HG03097 (cell line): Measurements from ENCODE around the gene RGS17.
A peak's percentile ranks its signal among the peaks of the same experiment; 100 is the strongest.
"Not testable (repeated sequence)": the region's sequence is repeated elsewhere in the genome, so short reads cannot be mapped to it uniquely, and the experiment has no call there.

Experiments
- ATAC-seq: cut with Tn5 transposase; IDR thresholded peaks from one replicate; pipeline ENCODE4 v1.9.1; 2021; ENCODE audit not compliant: unreplicated experiment, low FRiP score

The RGS17 gene

DNA sequence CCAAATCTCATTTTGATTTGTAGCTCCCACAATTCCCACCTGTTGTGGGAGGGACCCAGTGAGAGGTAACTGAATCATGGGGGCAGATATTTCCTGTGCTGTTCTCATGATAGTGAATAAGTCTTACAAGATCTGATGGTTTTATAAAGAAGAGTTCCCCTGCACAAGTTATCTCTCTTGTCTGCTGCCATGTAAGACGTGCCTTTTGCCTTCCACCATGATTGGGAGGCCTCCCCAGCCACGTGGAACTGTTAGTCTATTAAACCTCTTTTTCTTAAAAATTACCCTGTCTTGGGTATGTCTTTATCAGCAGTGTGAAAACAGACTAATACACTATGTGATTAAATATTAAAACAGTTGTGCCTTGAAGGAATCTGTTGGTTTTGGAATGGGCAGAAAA is 131.5 kb downstream of the RGS17 start:
- ATAC-seq: not testable (repeated sequence)

DNA sequence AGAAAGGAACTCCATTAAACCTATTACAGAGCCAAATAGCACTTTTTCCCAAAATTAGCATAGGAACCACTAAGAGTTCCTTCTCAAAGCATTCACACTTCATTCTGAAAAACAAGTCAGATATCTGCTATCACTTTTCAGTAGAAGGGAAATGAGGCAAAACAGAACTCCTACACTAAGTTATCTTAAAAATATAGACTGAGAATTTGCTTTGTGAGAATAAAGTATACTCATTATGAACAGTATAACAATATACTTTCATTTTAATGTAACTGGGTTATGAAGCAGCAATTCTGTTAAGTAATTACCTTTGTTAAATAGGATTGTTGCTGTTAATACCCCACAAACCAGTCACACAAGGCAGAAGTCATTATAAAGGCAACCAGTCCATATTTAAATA is 137.2 kb downstream of the RGS17 start:
- no peak for ATAC-seq

DNA sequence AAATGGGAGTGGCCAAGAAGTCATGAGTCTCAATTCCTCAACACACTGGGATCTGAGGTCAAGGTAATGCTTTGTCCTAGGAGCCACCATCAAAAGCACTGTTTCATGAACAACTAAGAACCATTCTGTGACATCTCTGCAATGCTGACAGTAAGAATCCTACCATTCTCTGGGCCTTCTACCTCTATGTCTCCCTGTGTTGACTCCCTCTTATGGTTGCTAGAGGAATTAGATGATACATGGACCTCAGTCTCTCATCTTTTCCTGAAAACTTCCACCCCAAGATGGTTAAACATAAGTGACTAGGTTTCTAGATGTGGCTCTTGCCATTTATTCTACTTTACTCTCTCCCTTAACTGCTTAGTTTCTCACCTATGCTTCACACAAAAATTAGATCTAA is 137.7 kb downstream of the RGS17 start:
- no peak for ATAC-seq

DNA sequence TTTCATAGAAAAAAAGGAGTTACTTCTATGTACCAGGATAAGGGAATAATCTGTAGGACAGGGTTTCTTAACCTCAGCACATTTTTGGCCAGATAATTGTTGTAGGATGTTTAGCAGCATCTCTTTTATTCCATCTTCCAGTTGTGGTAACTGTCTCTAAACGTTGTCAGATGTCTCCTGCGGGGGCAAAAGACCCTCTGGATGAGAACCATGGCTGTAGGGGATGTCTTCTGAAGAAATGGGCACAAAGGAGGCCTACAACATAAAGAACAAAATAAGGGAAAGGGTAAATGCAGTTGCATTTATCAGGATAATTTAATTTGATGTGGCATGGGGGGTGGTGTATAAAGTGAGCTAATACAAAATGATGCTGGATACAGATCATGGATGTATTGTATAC is 144.1 kb downstream of the RGS17 start:
- no peak for ATAC-seq

DNA sequence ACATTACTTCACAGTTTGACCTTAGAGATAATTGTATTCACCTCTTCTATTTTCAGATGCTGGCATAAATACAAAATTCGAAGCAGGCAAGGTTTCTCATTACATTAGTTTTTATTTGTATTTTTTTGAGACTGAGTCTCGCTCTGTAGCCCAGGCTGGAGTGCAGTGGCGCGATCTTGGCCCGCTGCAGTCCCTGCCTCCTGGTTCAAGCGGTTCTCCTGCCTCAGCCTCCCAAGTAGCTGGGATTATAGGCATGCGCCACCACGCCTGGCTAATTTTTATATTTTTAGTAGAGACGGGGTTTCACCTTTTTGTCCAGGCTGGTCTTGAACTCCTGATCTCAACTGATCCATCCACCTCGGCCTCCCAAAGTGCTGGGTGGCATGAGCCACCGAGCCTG is 145.8 kb downstream of the RGS17 start:
- not testable (repeated sequence) for ATAC-seq

DNA sequence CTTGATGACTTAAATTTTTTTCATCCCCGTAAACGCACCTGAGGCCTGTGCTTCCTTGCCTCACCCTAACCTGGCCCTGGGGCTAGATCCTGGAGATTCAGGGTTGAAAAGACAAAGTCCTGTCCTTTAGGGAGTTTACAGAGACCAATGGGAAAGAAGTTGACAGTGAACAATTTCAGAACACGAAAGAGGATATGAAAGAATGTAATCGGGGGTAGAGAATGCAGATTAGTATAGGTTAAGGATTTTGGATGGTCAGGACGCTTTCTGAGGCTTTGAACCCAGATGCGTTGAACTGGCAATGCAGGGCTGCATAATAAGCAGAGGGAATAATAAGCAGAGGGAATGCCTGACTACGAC is 146.6 kb downstream of the RGS17 start:
- ATAC-seq: peak; percentile 25

DNA sequence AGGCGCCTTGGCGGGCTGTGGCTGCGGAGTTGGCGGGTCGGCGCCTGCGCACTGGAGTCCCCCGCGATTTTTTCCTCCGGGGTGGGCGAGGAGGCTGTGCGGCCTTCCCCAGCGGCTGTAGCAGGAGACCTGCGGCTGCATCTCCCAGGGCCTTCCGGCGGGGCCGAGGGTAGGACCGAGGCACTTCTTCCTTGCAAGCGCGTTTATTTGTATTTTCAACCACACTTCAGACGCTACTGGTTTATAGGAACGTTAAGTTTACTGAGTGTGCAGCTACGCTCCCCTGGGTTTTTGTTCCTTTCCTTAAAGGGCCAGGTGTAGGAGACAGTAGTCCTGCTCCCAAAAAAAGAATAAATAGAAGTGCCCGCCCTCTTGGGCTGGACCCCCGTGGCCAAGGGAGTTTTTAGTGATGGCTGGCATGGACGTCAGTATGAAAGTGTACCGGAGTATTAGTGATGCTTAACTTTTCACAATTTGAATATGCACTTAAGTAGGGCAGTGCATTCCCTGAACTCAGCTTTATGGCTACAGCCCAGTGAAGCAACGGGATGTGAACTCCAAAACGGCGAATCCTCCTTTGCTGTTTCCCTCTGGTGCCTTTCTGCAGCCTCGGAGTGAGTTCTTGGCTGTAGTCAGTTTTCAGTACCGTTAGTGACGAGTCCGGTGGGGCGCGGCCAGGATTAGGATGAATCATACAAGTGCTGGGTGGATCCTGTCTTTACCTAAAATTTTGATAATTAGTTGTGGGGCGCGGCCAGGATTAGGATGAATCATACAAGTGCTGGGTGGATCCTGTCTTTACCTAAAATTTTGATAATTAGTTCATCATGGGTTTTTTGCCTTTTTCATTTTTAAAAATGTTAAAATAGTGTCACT is 147.2 kb downstream of the RGS17 start:
- peak; percentile 16 for ATAC-seq

DNA sequence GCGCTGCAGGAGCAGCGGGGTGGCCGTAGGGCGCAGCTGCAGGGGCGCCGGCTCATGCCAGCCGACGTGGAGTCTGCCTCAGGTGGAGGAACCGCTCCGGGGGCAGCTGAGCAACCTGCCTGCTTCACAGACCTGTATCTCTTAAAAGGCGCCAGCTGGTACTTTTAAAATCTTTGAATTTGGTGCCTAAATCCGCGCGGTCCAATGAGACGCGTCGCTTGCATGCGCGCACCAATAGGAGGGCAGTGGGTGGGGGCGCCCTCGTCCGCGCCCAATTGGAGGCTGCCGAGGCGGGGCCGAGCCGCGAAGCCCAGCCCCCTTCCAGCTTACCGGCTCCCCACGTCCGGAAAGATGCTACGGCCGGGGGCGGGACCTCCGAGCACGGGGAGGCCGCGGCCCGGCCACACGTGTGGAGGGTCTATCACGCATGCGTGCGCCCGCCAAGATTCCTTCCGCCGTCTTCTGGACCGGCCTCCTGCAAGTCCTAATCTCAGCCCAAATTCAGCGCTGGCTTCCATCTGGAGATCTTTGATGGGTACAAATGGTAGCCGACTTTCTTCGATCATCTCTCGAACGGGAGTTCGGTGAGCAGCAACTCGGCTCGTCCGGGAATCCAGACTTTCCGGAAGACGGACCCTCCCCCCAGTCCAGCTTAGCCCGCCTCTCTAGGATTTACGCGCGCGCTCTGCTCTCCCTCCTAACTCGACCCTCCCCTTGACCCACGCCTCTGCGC is 148.0 kb downstream of the RGS17 start, which contains the start of gene FBXO5:
Gene FBXO5 (minus strand): TSS at position 138 of the 733 bp plus-strand sequence. CDS start 82 bp downstream, at position 56.
- peak; percentile 87 for ATAC-seq

DNA sequence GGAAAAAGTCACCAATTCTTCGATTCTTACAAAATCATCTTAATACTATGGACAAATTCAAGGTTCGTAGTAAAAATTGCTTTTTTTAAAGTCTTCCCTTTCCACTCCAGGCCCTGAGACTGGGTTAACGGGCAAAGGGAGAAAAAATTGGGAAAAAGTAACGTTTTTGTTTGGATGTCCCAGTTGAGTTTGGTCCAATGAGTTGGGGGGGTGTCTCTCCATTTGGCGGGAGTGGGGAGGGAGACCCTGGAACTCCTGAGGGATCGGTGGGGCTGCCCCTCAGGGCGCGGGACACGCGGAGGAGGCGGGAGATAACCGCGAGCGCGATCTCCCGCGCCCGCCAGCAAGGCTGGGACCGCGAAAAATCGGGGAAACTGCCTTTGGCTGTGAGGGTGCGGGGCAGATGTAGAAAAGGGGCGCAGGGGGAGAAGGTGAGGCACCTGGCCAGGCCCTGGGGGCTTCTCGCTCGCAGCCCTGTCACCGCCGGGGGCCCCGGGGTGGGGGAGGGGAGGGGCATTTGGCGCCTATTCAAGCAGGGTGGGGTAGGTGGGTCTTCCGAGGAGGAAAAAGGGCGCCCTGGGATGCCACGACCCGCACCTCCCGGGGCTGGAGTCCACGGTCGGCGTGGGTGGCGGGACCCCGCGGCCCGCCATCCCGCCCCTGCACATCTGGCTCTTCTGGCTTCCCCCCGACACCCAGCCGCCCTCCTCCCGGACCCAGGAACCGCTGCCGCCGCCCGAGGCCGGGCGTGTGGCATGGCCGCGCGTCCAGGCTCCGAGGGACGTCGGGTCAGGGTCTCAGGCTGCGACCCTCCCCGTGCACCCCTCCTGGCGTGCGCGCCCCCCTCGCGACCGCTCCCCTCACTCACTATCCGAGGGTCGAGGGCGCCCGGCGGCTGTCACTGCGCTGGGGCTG is 148.8 kb downstream of the RGS17 start:
- no peak for ATAC-seq

DNA sequence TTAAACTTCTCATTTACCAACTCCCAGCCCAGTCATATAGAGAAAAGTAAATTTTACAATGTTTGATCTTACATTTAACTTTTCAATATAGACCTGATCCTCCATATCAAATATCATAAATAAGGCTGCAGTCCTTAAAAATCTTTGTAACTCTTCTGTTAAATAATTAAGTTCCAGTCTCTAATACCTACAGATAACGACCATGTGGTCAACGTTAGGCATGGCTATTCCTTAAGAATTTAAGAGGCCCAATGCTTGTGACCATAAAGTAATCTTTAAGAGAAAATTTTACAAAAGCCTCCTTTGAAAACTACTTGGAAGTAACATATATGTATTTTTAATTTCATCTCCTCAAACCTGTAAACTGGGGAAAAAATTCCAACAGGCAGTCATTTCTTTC is 149.9 kb downstream of the RGS17 start:
- no peak for ATAC-seq

DNA sequence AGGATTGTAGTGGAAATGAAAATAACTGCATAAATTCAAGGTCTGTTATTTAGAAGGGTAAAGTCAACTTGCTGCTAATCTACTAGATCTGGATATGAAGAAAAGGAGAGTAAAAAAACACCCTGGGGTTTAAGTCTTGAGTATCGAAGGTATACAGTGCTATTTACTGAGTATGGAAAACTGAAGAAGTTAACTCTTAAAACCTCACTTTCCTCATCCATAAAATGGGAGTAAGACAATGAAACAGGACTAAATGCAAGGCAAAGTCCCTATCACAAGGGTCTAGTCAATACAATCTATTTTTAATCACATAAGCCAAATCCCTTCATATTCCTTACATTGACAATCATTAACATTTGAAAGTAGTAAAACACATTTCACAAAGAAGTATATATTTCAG is 150.4 kb downstream of the RGS17 start:
- no peak for ATAC-seq

DNA sequence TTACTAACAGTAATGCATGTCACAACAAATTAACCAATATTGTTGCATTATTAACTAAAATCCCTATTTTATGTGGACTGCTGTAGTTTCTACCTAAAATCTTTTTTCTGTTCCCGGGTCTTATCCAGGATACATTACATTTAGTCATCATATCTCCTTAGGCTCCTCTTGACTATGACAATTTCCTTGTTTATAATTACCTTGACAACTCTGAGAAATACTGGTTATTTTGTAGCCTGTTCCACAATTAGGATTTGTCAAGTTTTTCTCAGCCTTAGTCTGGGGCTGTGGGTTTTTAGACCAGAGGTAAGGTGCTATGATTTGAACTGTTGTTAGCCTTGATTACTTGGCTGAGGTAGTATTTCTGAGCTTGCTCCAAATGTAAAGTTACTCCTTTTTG is 152.0 kb downstream of the RGS17 start:
- ATAC-seq: no peak

DNA sequence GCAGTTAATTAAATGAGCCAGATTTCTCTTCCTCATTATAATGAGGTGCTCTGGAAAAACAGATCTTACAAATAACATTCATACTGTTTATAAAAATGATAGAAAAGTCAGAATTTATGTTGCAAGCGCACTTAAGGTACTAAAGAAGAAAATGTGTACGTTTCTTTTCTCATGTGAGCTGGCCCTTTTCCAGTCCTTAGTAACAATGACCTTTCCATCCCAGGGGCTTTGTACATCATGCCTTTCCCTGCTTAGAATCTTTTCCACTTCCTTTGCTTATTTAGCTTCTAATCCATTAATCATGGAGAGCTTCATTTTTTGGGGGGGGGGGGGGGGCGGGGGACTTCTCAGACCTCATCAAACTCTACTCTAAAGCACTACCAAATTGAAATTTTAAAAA is 153.0 kb downstream of the RGS17 start:
- no peak for ATAC-seq

DNA sequence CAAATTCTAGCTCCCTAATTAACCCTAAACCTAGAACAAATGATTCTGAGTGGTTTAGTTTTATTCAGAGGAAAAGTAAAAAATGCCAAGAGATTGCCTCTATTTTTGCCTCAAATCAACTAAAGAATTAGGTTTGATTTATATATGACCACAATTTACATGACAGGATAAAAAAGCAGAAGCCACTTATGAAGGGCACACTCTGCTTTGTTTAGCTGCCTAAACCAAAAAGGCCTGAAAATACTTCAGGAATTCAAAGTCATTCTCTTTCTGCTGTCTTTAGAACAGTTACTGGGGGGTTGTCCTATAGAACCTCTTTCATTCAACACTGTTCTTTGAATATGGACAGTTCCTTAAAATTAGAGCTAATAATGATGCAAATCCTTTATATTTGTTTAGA is 153.5 kb downstream of the RGS17 start:
- no peak for ATAC-seq

DNA sequence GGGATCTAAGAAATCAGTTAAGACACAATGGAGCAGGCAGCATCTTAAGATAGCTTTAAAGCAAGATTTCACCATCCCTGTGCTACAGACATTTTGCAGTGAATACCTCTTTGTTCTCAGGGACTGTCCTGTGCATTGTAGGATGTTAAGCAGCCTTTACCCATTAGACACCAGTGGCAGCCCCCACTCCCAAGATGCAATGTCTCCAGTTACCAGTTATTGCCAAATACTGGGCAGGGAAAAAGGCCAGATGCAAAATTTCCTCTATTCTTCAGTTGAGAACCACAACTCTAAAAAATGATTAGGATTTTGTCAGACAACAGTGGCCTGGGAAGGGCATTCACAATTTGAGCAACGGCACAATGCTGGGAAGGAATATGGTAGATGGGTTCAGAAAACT is 154.3 kb downstream of the RGS17 start:
- ATAC-seq: no peak

DNA sequence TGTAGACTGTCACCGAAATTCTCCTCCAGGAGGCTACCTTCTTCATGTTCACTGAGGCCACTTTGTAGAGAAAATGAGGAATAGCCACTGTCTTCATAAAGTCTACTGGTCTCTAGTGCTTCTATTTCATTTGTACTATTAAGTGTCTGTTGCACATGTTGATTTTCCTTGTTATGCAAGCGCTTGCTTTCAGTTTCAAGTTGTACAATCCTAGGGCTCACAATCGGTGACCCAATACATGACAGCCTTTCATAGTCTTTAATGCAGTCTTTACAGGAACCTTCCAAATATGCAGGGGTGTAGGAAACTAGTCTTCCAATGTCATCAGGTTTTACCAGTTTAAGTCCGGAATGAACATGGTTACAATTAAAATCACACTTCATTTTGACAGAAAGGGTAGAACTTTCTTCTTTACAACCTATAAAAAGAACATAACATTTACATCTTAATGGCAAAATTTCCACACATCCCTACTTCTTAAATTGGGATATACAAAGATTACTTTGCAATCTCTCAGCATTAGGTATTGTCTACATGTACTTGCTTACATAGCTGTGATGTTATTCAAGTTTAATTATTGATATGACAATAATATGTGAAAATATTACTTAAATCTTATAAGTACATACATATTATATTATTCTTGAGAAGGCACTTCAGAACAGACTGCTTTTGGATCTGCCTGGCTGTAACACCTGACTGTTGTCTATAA is 155.7 kb downstream of the RGS17 start:
- peak; percentile 48 for ATAC-seq

DNA sequence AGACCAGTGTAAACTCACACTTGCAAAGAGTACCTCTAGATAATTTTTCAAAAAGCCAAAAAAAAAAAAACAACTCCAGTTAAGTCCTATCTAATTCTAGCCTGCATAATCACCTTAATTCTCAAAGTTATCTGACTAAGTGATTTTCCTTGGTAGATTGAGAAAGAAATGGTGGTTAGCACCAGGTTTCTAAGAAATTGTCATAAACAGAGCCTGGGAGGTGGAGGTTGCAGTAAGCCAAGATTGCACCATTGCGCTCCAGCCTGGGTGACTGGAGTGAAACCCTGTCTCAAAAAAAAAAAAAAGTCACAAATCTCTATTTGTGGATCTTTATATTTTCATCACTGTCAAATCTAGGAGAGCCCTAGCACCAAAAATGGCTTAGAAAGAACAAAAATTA is 157.2 kb downstream of the RGS17 start:
- ATAC-seq: no peak

DNA sequence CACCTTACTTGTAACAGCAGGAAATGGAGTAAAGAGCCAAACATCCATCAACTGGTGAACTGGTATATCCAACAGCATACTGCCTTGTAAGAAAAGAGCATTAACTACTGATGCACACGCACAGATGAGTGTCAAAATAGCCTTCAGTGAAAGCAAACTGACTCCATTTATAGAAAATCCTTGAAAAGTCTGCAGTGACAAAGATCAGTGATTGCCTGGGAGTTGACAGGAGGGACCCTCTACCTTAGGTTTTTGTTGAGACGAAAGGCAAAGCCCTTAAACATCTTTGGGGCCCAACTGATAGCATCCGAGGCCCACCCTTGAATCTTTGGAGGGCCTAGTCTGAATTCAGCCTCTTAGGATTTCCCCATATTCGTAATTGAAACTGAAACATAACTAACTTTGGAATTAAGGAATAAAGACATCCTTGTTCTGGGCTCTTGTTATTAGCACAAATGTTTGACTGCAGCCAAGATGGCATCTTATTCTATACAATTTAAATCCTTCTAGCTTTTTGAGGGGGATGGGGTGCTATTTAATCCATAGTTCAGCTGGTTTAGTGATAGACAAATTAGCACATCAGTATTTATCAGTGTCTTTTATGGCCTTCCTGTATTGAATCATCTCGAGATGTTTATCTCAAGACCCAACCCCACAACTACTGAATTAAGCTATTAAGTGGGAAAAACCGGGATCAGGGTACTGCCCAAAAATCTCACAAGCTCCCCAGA is 161.2 kb downstream of the RGS17 start:
- no peak for ATAC-seq

DNA sequence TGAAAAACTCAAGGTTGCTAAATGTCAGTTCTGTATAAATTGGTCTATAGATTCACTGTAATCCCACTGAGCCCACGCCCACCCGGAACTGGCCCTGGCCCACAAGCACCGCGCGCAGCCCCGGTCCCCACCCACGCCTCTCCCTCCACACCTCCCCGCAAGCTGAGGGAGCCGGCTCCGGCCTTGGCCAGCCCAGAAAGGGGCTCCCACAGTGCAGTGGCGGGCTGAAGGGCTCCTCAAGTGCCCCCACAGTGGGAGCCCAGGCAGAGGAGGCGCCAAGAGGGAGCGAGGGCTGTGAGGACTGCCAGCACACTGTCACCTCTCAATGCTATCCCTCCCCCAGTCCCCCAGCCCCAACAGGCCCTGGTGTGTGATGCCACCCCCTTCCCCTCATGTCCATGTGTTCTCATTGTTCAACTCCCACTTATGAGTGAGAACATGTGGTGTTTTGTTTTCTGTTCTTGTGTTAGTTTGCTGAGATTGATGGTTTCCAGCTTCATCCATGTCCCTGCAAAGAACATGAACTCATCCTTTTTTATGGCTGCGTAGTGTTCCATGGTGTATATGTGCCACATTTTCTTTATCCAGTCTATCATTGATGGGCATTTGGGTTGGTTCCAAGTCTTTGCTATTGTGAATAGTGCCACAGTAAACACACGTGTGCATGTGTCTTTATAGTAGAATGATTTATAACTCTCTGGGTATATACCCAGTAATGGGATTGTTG is 164.8 kb downstream of the RGS17 start:
- ATAC-seq: not testable (repeated sequence)
